Coronary artery (tissue), 2 donors: Measurements from ENCODE around the gene OSBPL8.

Experiments
- DNase-seq: peaks from one replicate; pipeline ENCODE4 v3.0.0-alpha.2; 2017; ENCODE audit warnings: low spot score
- H3K27ac ChIP-seq, 2 donors: fragments of 200-600 bp; sonication (generic); one replicate each; pipeline ENCODE4 v1.5.1; 2016 to 2019
- H3K4me3 ChIP-seq: fragments of 200-600 bp; sonication (generic); 2 replicates; pipeline ENCODE4 v1.5.1; 2016; ENCODE audit warnings: mild to moderate bottlenecking, moderate library complexity
- CTCF ChIP-seq: fragments of 200-600 bp; sonication (generic); IDR thresholded peaks from one replicate; pipeline ENCODE4 v1.5.1; 2019; ENCODE audit warnings: antibody characterized with exemption

OSBPL8 gene

GRCh38 chr12:76346798-76347420, 212.7 kb downstream of the OSBPL8 start:
- DNase-seq = no peak
- Histone ChIP-seq H3K4me3 (peak overlapping the region; percentile 74), H3K27ac (peak overlapping the region in 1 of 2 donors; percentile 85)
- no peak for TF ChIP-seq CTCF

- peak overlapping the region; percentile 74 for H3K4me3 ChIP-seq
- DNase-seq = no peak
- no peak overlapping the region for H3K27ac ChIP-seq
- TF ChIP-seq CTCF = no peak
Observed at GRCh38 chr12:76346236-76346635, 213.3 kb downstream of the OSBPL8 start.

GRCh38 chr12:76345569-76345968, 214.0 kb downstream of the OSBPL8 start:
- TF ChIP-seq CTCF = no peak
- Histone ChIP-seq H3K27ac (no peak overlapping the region), H3K4me3 (no peak overlapping the region)
- no peak for DNase-seq

GRCh38 chr12:76341436-76342030, 218.0 kb downstream of the OSBPL8 start:
- DNase-seq = no peak
- Histone ChIP-seq H3K4me3 (no peak overlapping the region), H3K27ac (no peak overlapping the region)
- TF ChIP-seq CTCF = no peak

GRCh38 chr12:76340680-76341435, 218.7 kb downstream of the OSBPL8 start:
- DNase-seq = no peak
- no peak overlapping the region for H3K4me3 ChIP-seq
- H3K27ac ChIP-seq = peak overlapping the region in 1 of 2 donors; percentile 6
- no peak for TF ChIP-seq CTCF

GRCh38 chr12:76337583-76337982, 222.0 kb downstream of the OSBPL8 start:
- H3K27ac ChIP-seq = no peak overlapping the region
- no peak overlapping the region for H3K4me3 ChIP-seq
- DNase-seq = no peak
- no peak for TF ChIP-seq CTCF
